AML-193 (cell line): ENCODE data around the gene TCEAL2.
A peak's percentile ranks its signal among the peaks of the same experiment; 100 is the strongest.
"Not testable (repeated sequence)": the region's sequence is repeated elsewhere in the genome, so short reads cannot be mapped to it uniquely, and the experiment has no call there.

Experiments
- DNase-seq, 2 experiments: peaks; one replicate each; lab custom pipeline; 2025; lab: John Stamatoyannopoulos, UW

Gene TCEAL2

GRCh38 chrX:102125436-102125835 lies at the start of gene TCEAL2:
TSS of gene TCEAL2 (plus strand) at chrX:102125679. CDS start at chrX:102126831, 1,152 bp downstream.
- not testable (repeated sequence) for DNase-seq

GRCh38 chrX:102077426-102077825 lies 48.1 kb upstream of the TCEAL2 start:
- DNase-seq = no peak

GRCh38 chrX:102085706-102086105 lies 39.8 kb upstream of the TCEAL2 start:
- DNase-seq = peak in 1 of 2 experiments; percentile 1

- DNase-seq = no peak
Measured at GRCh38 chrX:102113367-102113766, 12.1 kb upstream of the TCEAL2 start.

- DNase-seq = no peak
Measured at GRCh38 chrX:102115748-102116147, 9.7 kb upstream of the TCEAL2 start.

GRCh38 chrX:102125014-102125413 lies 465 bp upstream of the TCEAL2 start:
- DNase-seq = not testable (repeated sequence)

GRCh38 chrX:102126080-102126818 lies 770 bp downstream of the TCEAL2 start:
- DNase-seq = not testable (repeated sequence)

GRCh38 chrX:102126863-102127262 lies 1.4 kb downstream of the TCEAL2 start:
- no peak for DNase-seq

- DNase-seq = peak in 1 of 2 experiments; percentile 6
Measured at GRCh38 chrX:102129473-102129872, 4.0 kb downstream of the TCEAL2 start.

- DNase-seq = no peak
Measured at GRCh38 chrX:102138064-102138463, 12.6 kb downstream of the TCEAL2 start.

GRCh38 chrX:102140876-102141275 lies 15.4 kb downstream of the TCEAL2 start:
- not testable (repeated sequence) for DNase-seq

- DNase-seq = not testable (repeated sequence)
Measured at GRCh38 chrX:102141631-102142030, 16.2 kb downstream of the TCEAL2 start.

- not testable (repeated sequence) for DNase-seq
Measured at GRCh38 chrX:102142274-102142673, 16.8 kb downstream of the TCEAL2 start, which contains the start of gene TCEAL6. TSS of gene TCEAL6 (minus strand) at chrX:102142481.

GRCh38 chrX:102154218-102154860 lies 28.9 kb downstream of the TCEAL2 start:
- DNase-seq = peak in 1 of 2 experiments; percentile 0

GRCh38 chrX:102154900-102155805 lies 29.7 kb downstream of the TCEAL2 start:
- DNase-seq = no peak

GRCh38 chrX:102155806-102156179 lies 30.3 kb downstream of the TCEAL2 start, which contains the start of gene BEX5:
TSS of gene BEX5 (minus strand) at chrX:102155977. CDS start at chrX:102154265, 1,712 bp downstream.
- peak; percentile 21 to 47 for DNase-seq
